HG02884 (cell line): Measurements from ENCODE around the gene TM9SF4.
"Not testable (repeated sequence)": the region's sequence is repeated elsewhere in the genome, so short reads cannot be mapped to it uniquely, and the experiment has no call there.

Experiments used
- ATAC-seq: cut with Tn5 transposase; IDR thresholded peaks from one replicate; pipeline ENCODE4 v1.9.1; 2021; ENCODE audit warnings: mild to moderate bottlenecking, moderate library complexity; ENCODE audit not compliant: unreplicated experiment

TM9SF4 gene

GRCh38 chr20:32155017-32155981, 45.8 kb downstream of the TM9SF4 start:
- no peak for ATAC-seq

GRCh38 chr20:32157611-32158010, 48.1 kb downstream of the TM9SF4 start:
- ATAC-seq = no peak

- ATAC-seq = no peak
Observed at GRCh38 chr20:32158351-32158750, 48.8 kb downstream of the TM9SF4 start.

- ATAC-seq = no peak
Observed at GRCh38 chr20:32158943-32159660, 49.6 kb downstream of the TM9SF4 start.

- no peak for ATAC-seq
Observed at GRCh38 chr20:32159766-32160221, 50.3 kb downstream of the TM9SF4 start.

- ATAC-seq = no peak
Observed at GRCh38 chr20:32160341-32160740, 50.8 kb downstream of the TM9SF4 start.

GRCh38 chr20:32162351-32162750, 52.8 kb downstream of the TM9SF4 start:
- no peak for ATAC-seq

- ATAC-seq = no peak
Observed at GRCh38 chr20:32163951-32164350, 54.4 kb downstream of the TM9SF4 start.

- no peak for ATAC-seq
Observed at GRCh38 chr20:32164984-32165735, 55.6 kb downstream of the TM9SF4 start.

GRCh38 chr20:32165836-32166545, 56.5 kb downstream of the TM9SF4 start:
- no peak for ATAC-seq

GRCh38 chr20:32167552-32167951, 58.0 kb downstream of the TM9SF4 start:
- no peak for ATAC-seq

- no peak for ATAC-seq
Observed at GRCh38 chr20:32168184-32168910, 58.8 kb downstream of the TM9SF4 start.

- not testable (repeated sequence) for ATAC-seq
Observed at GRCh38 chr20:32177696-32178095, 68.2 kb downstream of the TM9SF4 start.

GRCh38 chr20:32179515-32179914, 70.0 kb downstream of the TM9SF4 start:
- ATAC-seq = no peak

- no peak for ATAC-seq
Observed at GRCh38 chr20:32179934-32180333, 70.4 kb downstream of the TM9SF4 start.

- ATAC-seq = no peak
Observed at GRCh38 chr20:32181606-32182005, 72.1 kb downstream of the TM9SF4 start.

GRCh38 chr20:32183947-32184635, 74.6 kb downstream of the TM9SF4 start:
- no peak for ATAC-seq

- ATAC-seq = no peak
Observed at GRCh38 chr20:32184961-32185603, 75.6 kb downstream of the TM9SF4 start.

- no peak for ATAC-seq
Observed at GRCh38 chr20:32186506-32186905, 77.0 kb downstream of the TM9SF4 start.
